IMR-90 (cell line): ENCODE results near the gene RHEX. TPM values are rescaled to one million over a fixed set of nuclear protein-coding genes. Genes with fewer than 3 reads are reported as not detected.

Experiments used
- ATAC-seq: fragments of 200-7000 bp; cut with Tn5 transposase; 2 replicates; pipeline ENCODE4 v1.9.1; 2020; ENCODE audit warnings: low read depth, mild to moderate bottlenecking, moderate library complexity
- BruUV-seq: library from RNA; stranded (reverse); fragments of 400-500 nt; replicated peaks from 2 replicates; lab custom pipeline; 2021; lab: Mats Ljungman, UMichigan
- CTCF ChIA-PET: fragments of 300-600 bp; formaldehyde crosslinking; extraction: SDS; loops from one replicate; lab custom pipeline; 2021; ENCODE audit warnings: antibody characterized with exemption; lab: Yijun Ruan, JAX
- POLR2A ChIA-PET: fragments of 300-600 bp; sonication (Branson Sonifier 250); formaldehyde crosslinking; loops from one replicate; lab custom pipeline; 2022; ENCODE audit warnings: antibody characterized with exemption; ENCODE audit not compliant: unreplicated experiment; lab: Charles Lee
- DNase-seq: peaks from one replicate; pipeline ENCODE4 v3.0.0; 2013
- H2AFZ ChIP-seq: replicated peaks from 2 replicates; pipeline ENCODE3; 2013; ENCODE audit warnings: low read length, mild to moderate bottlenecking; ENCODE audit not compliant: poor library complexity
- H2AK5ac ChIP-seq: 2 replicates; pipeline ENCODE4 v1.6.1; 2013; ENCODE audit warnings: low read depth, low read length, inconsistent platforms
- H2AK9ac ChIP-seq: replicated peaks from 2 replicates; pipeline ENCODE3; 2013; ENCODE audit warnings: mild to moderate bottlenecking, low read depth, low read length, moderate library complexity; ENCODE audit not compliant: poor library complexity
- H2BK120ac ChIP-seq: 2 replicates; pipeline ENCODE4 v1.6.1; 2013; ENCODE audit warnings: low read depth, low read length, inconsistent platforms
- H2BK15ac ChIP-seq: 3 replicates; pipeline ENCODE4 v1.6.1; 2013; ENCODE audit warnings: low read depth, low read length, inconsistent platforms
- H2BK20ac ChIP-seq: 2 replicates; pipeline ENCODE4 v1.6.1; 2013; ENCODE audit warnings: low read depth, mild to moderate bottlenecking, inconsistent platforms, low read length, moderate library complexity
- H2BK5ac ChIP-seq: 2 replicates; pipeline ENCODE4 v1.6.1; 2013; ENCODE audit warnings: mild to moderate bottlenecking, low read depth, low read length, inconsistent platforms; ENCODE audit not compliant: poor library complexity, severe bottlenecking
- H3K14ac ChIP-seq: replicated peaks from 2 replicates; pipeline ENCODE4 v1.6.1; 2013; ENCODE audit warnings: low read depth, low read length, inconsistent platforms
- H3K18ac ChIP-seq: 2 replicates; pipeline ENCODE4 v1.6.1; 2013; ENCODE audit warnings: low read depth, low read length, control low read depth
- H3K23ac ChIP-seq: 2 replicates; pipeline ENCODE4 v1.6.1; 2013; ENCODE audit warnings: low read depth, low read length, inconsistent platforms
- H3K27ac ChIP-seq: 2 replicates; pipeline ENCODE4 v1.5.1; 2013; ENCODE audit warnings: mild to moderate bottlenecking, control low read depth, low read length; ENCODE audit not compliant: insufficient read depth
- H3K27me3 ChIP-seq: 2 replicates; pipeline ENCODE4 v1.6.1; 2013; ENCODE audit warnings: low read length; ENCODE audit not compliant: control insufficient read depth, insufficient read depth
- H3K36me3 ChIP-seq: 2 replicates; pipeline ENCODE4 v1.6.1; 2013; ENCODE audit warnings: low read length, mixed read lengths; ENCODE audit not compliant: control insufficient read depth, insufficient read depth
- H3K4ac ChIP-seq: 2 replicates; pipeline ENCODE4 v1.6.1; 2013; ENCODE audit warnings: low read depth, low read length, inconsistent platforms
- H3K4me1 ChIP-seq: 2 replicates; pipeline ENCODE4 v1.6.1; 2013; ENCODE audit warnings: low read length, mixed read lengths; ENCODE audit not compliant: control insufficient read depth, insufficient read depth
- H3K4me2 ChIP-seq: 2 replicates; pipeline ENCODE4 v1.6.1; 2013; ENCODE audit warnings: low read depth, mild to moderate bottlenecking, control low read depth, low read length, moderate library complexity
- H3K4me3 ChIP-seq: 2 replicates; pipeline ENCODE4 v1.5.1; 2013; ENCODE audit warnings: low read depth, mild to moderate bottlenecking, control low read depth, low read length, moderate library complexity; ENCODE audit not compliant: insufficient read depth
- H3K56ac ChIP-seq: 2 replicates; pipeline ENCODE4 v1.6.1; 2013; ENCODE audit warnings: low read length, inconsistent platforms; ENCODE audit not compliant: insufficient read depth; ENCODE audit errors: extremely low read depth
- H3K79me1 ChIP-seq, 2 experiments: 2 replicates each; pipeline ENCODE4 v1.6.1; 2013; ENCODE audit warnings: low read length in 2 of 2, inconsistent platforms in 1 of 2, low read depth in 1 of 2
- H3K9ac ChIP-seq: 2 replicates; pipeline ENCODE4 v1.6.1; 2013; ENCODE audit warnings: low read depth, low read length, control low read depth
- H3K9me1 ChIP-seq: 2 replicates; pipeline ENCODE4 v1.6.1; 2013; ENCODE audit warnings: low read length, inconsistent platforms; ENCODE audit not compliant: insufficient read depth
- H3K9me3 ChIP-seq: 2 replicates; pipeline ENCODE4 v1.6.1; 2013; ENCODE audit warnings: low read length; ENCODE audit not compliant: control insufficient read depth, insufficient read depth
- H4K20me1 ChIP-seq: 2 replicates; pipeline ENCODE4 v1.6.1; 2013; ENCODE audit warnings: low read length, inconsistent platforms; ENCODE audit not compliant: insufficient read depth
- H4K5ac ChIP-seq: 2 replicates; pipeline ENCODE4 v1.6.1; 2013; ENCODE audit warnings: mild to moderate bottlenecking, low read depth, low read length, control low read depth
- H4K8ac ChIP-seq, 2 experiments: 2 replicates each; pipeline ENCODE4 v1.6.1; 2013; ENCODE audit warnings: low read depth in 2 of 2, low read length in 2 of 2, control low read depth in 1 of 2, inconsistent platforms in 1 of 2
- H4K91ac ChIP-seq: 2 replicates; pipeline ENCODE4 v1.6.1; 2013; ENCODE audit warnings: low read depth, low read length, inconsistent platforms; ENCODE audit not compliant: insufficient read depth
- BHLHE40 ChIP-seq: fragments of 150-350 bp; IDR thresholded peaks from 2 replicates; pipeline ENCODE4 v1.6.1; 2016; ENCODE audit warnings: mild to moderate bottlenecking, low read depth, low read length
- CEBPB ChIP-seq: IDR thresholded peaks from 2 replicates; pipeline ENCODE4 v1.6.1; 2012; ENCODE audit warnings: low read depth, low read length, improper control_type of control experiment
- CHD1 ChIP-seq: IDR thresholded peaks from 2 replicates; pipeline ENCODE4 v1.6.1; 2012; ENCODE audit warnings: low read depth, low read length, improper control_type of control experiment
- FOS ChIP-seq: fragments of 150-350 bp; IDR thresholded peaks from 2 replicates; pipeline ENCODE4 v1.6.1; 2016; ENCODE audit warnings: low read depth, low read length
- MAFK ChIP-seq: IDR thresholded peaks from 2 replicates; pipeline ENCODE4 v1.6.1; 2012; ENCODE audit warnings: low read depth, low read length, improper control_type of control experiment
- MAZ ChIP-seq: IDR thresholded peaks from 2 replicates; pipeline ENCODE4 v1.6.1; 2012; ENCODE audit warnings: low read depth, mild to moderate bottlenecking, low read length, improper control_type of control experiment, moderate library complexity, borderline replicate concordance
- MXI1 ChIP-seq: IDR thresholded peaks from 2 replicates; pipeline ENCODE4 v1.6.1; 2012; ENCODE audit warnings: low read depth, mild to moderate bottlenecking, low read length, moderate library complexity, borderline replicate concordance
- NFE2L2 ChIP-seq: fragments of 150-350 bp; IDR thresholded peaks from 2 replicates; pipeline ENCODE4 v1.6.1; 2016; ENCODE audit warnings: low read depth, mild to moderate bottlenecking, low read length
- POLR2A ChIP-seq: IDR thresholded peaks from 2 replicates; pipeline ENCODE4 v1.6.1; 2012; ENCODE audit warnings: mild to moderate bottlenecking, low read depth, low read length
- RAD21 ChIP-seq: IDR thresholded peaks from 2 replicates; pipeline ENCODE4 v1.6.1; 2012; ENCODE audit warnings: low read length, improper control_type of control experiment
- RCOR1 ChIP-seq: IDR thresholded peaks from 2 replicates; pipeline ENCODE4 v1.6.1; 2012; ENCODE audit warnings: mild to moderate bottlenecking, low read length, improper control_type of control experiment; ENCODE audit not compliant: insufficient replicate concordance
- RFX5 ChIP-seq: IDR thresholded peaks from 2 replicates; pipeline ENCODE4 v1.8.0; 2012; ENCODE audit warnings: low read depth, mild to moderate bottlenecking, low read length, moderate library complexity
- SMC3 ChIP-seq: fragments of 150-350 bp; IDR thresholded peaks from 2 replicates; pipeline ENCODE4 v1.6.1; 2016; ENCODE audit warnings: low read depth, mild to moderate bottlenecking, antibody characterized with exemption, low read length, moderate library complexity
- WGBS, 2 experiments: methylation state at CpG; one replicate each; pipeline versions ENCODE4 v1.1.5 to v1.1.7; 2013; ENCODE audit warnings: missing lambda C conversion rate in 2 of 2; ENCODE audit not compliant: insufficient read length in 1 of 2; ENCODE audit errors: extremely low coverage in 2 of 2; 5-methylcytosine and 5-hydroxymethylcytosine counted together
- dilution Hi-C: fragments of 300-500 bp; cut with HindIII; formaldehyde crosslinking; loops from one replicate; pipeline ENCODE4 v1.14.3; 2018; ENCODE audit warnings: low sequenced_read_pairs; ENCODE audit not compliant: unreplicated experiment
- in situ Hi-C: fragments of 300-500 bp; cut with MboI; formaldehyde crosslinking; loops from 3 replicates; pipeline ENCODE4 v1.14.3; 2019; ENCODE audit warnings: low sequenced_read_pairs, inconsistent platforms, mixed read lengths
- intact Hi-C: fragments of 100-400 bp; cut with micrococcal nuclease; formaldehyde crosslinking; loops from 2 replicates; pipeline ENCODE4 v1.10.0; 2022
- polyA plus RNA-seq, 3 experiments: library from polyadenylated mRNA; depleted of rRNA; stranded (reverse); fragments of >200 nt; gene quantifications; 2 replicates each; pipeline ENCODE4 v1.2.3, GENCODE V29; 2012; ENCODE audit warnings: low replicate concordance in 1 of 3
- total RNA-seq: library from RNA; depleted of rRNA; stranded (reverse); fragments of >200 nt; gene quantifications from 2 replicates; pipeline ENCODE4 v1.2.3, GENCODE V29; 2012
- TF ChIP-seq, protein P1 (sequence below): fragments of 150-350 bp; IDR thresholded peaks from 2 replicates; pipeline ENCODE4 v1.6.1; 2016; ENCODE audit warnings: low read depth, mild to moderate bottlenecking, low read length, moderate library complexity, borderline replicate concordance
- TF ChIP-seq, protein P2 (sequence below): fragments of 150-350 bp; IDR thresholded peaks from 2 replicates; pipeline ENCODE4 v1.6.1; 2017; ENCODE audit warnings: mild to moderate bottlenecking, antibody characterized with exemption, low read length, low read depth
- TF ChIP-seq, protein P3 (sequence below): conservative IDR thresholded peaks from 2 replicates; pipeline ENCODE4 v1.5.1; 2012; ENCODE audit warnings: mild to moderate bottlenecking, low read depth, low read length, improper control_type of control experiment

RHEX gene
- total and polyA plus RNA-seq, 2 of the 4 experiments (the other 2 are of a cell fraction), result not detected

DNA sequence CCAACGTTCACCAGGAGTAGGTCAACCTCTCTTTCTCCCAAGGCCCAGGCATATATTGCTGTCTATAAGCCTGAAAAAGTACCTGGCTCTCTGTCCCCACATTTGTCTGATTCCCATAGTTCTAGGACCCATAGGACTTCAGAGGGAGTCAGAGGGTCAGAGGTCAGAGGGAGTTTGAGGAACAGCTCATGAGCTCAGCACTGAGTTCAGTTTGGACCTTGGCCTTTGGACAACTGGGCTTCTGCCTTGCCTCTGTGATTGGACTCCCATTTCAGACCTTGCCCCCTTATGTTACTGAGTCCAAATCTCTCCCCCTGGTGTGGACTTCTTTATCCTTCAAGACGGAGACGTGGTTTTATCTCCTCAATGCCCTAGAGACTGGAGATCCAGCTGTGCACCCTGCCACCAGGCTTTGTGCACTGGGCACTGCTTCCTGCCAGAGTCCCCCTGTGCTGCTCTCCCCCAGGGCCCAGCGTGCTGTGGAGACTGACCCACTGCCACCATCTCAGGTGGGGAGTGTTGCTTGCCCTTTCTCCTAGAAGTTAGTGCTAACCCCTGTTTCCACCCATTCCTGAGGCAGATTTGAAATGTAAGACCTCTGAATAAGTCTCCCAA is 32.5 kb upstream of the RHEX start:
- H2BK120ac ChIP-seq, result no peak overlapping the region
- H3K79me1 ChIP-seq, result no peaks in the 10 kb centered on the region
- WGBS, 2 experiments, result 94% methylated on average over 3 of the region's 4 CpGs; no CpG with 5 or more reads in 1 of the 2 experiments
- H4K5ac ChIP-seq, result no peak overlapping the region
- in situ Hi-C loops, result no loop called here
- ATAC-seq (no peak), DNase-seq (no peak)
- no peak overlapping the region for H2BK20ac ChIP-seq
- H4K8ac ChIP-seq, result no peak overlapping the region
- H2BK5ac ChIP-seq, result no peak overlapping the region
- no peak overlapping the region for H3K4ac ChIP-seq
- H3K27ac ChIP-seq, result no peak overlapping the region
- H3K9me3 ChIP-seq, result no peaks in the 10 kb centered on the region
- no peak overlapping the region for H3K9ac ChIP-seq
- intact Hi-C loops, result no loop called here
- H3K18ac ChIP-seq, result no peak overlapping the region
- CTCF ChIA-PET, result no interaction called here
- H3K4me3 ChIP-seq, result no peak overlapping the region
- no peak overlapping the region for H2AK5ac ChIP-seq
- peaks cover 4% of the 10 kb centered on the region for H3K4me1 ChIP-seq
- peaks cover 4% of the 10 kb centered on the region; the same call in 1 of the 2 replicates for H3K9me1 ChIP-seq
- no peak overlapping the region for H3K14ac ChIP-seq
- H3K4me2 ChIP-seq, result no peak overlapping the region
- no peak overlapping the region for H3K23ac ChIP-seq
- no peak overlapping the region for H2AK9ac ChIP-seq
- no peak overlapping the region for H3K56ac ChIP-seq
- no peak overlapping the region for H2BK15ac ChIP-seq
- H3K27me3 ChIP-seq, result peaks cover 13% of the 10 kb centered on the region
- POLR2A ChIA-PET, result no interaction called here
- dilution Hi-C loops, result no loop called here
- H3K36me3 ChIP-seq, result no peaks in the 10 kb centered on the region
- TF ChIP-seq FOS (no peak), RAD21 (no peak), MAZ (no peak), SMC3 (no peak), MXI1 (no peak), NFE2L2 (no peak), RCOR1 (no peak), CHD1 (no peak), CEBPB (no peak), MAFK (no peak), BHLHE40 (no peak), POLR2A (no peak), RFX5 (no peak)
- TF ChIP-seq, protein P1, sequence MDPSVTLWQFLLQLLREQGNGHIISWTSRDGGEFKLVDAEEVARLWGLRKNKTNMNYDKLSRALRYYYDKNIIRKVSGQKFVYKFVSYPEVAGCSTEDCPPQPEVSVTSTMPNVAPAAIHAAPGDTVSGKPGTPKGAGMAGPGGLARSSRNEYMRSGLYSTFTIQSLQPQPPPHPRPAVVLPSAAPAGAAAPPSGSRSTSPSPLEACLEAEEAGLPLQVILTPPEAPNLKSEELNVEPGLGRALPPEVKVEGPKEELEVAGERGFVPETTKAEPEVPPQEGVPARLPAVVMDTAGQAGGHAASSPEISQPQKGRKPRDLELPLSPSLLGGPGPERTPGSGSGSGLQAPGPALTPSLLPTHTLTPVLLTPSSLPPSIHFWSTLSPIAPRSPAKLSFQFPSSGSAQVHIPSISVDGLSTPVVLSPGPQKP, result no peak
- TF ChIP-seq, protein P2, sequence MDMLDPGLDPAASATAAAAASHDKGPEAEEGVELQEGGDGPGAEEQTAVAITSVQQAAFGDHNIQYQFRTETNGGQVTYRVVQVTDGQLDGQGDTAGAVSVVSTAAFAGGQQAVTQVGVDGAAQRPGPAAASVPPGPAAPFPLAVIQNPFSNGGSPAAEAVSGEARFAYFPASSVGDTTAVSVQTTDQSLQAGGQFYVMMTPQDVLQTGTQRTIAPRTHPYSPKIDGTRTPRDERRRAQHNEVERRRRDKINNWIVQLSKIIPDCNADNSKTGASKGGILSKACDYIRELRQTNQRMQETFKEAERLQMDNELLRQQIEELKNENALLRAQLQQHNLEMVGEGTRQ, result no peak
- TF ChIP-seq, protein P3, sequence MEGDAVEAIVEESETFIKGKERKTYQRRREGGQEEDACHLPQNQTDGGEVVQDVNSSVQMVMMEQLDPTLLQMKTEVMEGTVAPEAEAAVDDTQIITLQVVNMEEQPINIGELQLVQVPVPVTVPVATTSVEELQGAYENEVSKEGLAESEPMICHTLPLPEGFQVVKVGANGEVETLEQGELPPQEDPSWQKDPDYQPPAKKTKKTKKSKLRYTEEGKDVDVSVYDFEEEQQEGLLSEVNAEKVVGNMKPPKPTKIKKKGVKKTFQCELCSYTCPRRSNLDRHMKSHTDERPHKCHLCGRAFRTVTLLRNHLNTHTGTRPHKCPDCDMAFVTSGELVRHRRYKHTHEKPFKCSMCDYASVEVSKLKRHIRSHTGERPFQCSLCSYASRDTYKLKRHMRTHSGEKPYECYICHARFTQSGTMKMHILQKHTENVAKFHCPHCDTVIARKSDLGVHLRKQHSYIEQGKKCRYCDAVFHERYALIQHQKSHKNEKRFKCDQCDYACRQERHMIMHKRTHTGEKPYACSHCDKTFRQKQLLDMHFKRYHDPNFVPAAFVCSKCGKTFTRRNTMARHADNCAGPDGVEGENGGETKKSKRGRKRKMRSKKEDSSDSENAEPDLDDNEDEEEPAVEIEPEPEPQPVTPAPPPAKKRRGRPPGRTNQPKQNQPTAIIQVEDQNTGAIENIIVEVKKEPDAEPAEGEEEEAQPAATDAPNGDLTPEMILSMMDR, result no peak
- BruUV-seq, result no TSS peak
- no peak overlapping the region for H4K91ac ChIP-seq
- H4K20me1 ChIP-seq, result no peaks in the 10 kb centered on the region
- no peak overlapping the region for H2AFZ ChIP-seq
